Liver (tissue), 9 donors: ENCODE data around the gene FOXL2NB. TPM values are rescaled to one million over a fixed set of nuclear protein-coding genes. Genes with fewer than 3 reads are reported as not detected.

ENCODE experiments used
- DNase-seq: peaks from one replicate; pipeline ENCODE4 v3.0.0-alpha.2; 2017; ENCODE audit warnings: low spot score
- H3K27ac ChIP-seq, 2 donors: one replicate each; pipeline ENCODE4 v1.7.0; 2013; ENCODE audit warnings: inconsistent platforms in 2 of 2, low read length in 2 of 2, control low read depth in 1 of 2, low read depth in 1 of 2, mild to moderate bottlenecking in 1 of 2
- H3K27me3 ChIP-seq, 4 donors: one replicate each; pipeline versions ENCODE4 v1.6.1 to v1.7.0; 2013; ENCODE audit warnings: low read length in 3 of 4, inconsistent platforms in 1 of 4, mild to moderate bottlenecking in 1 of 4, moderate library complexity in 1 of 4; ENCODE audit not compliant: control insufficient read depth in 4 of 4, insufficient read depth in 4 of 4
- H3K36me3 ChIP-seq, 4 donors: one replicate each; pipeline versions ENCODE4 v1.6.1 to v1.7.0; 2013; ENCODE audit warnings: low read length in 3 of 4, mild to moderate bottlenecking in 3 of 4, low read depth in 1 of 4, moderate library complexity in 1 of 4; ENCODE audit not compliant: control insufficient read depth in 4 of 4, insufficient read depth in 3 of 4
- H3K4me1 ChIP-seq, 4 donors: one replicate each; pipeline versions ENCODE4 v1.6.1 to v1.7.0; 2013; ENCODE audit warnings: low read length in 3 of 4, mild to moderate bottlenecking in 3 of 4, moderate library complexity in 1 of 4; ENCODE audit not compliant: control insufficient read depth in 4 of 4, insufficient read depth in 4 of 4
- H3K4me3 ChIP-seq, 3 donors: one replicate each; pipeline versions ENCODE4 v1.6.1 to v1.7.0; 2013; ENCODE audit warnings: low read length in 3 of 3, control low read depth in 1 of 3, low read depth in 1 of 3, mild to moderate bottlenecking in 1 of 3
- H3K9ac ChIP-seq, 2 donors: one replicate each; pipeline ENCODE4 v1.7.0; 2013; ENCODE audit warnings: low read length in 2 of 2, mild to moderate bottlenecking in 2 of 2, moderate library complexity in 2 of 2, control low read depth in 1 of 2, low read depth in 1 of 2
- H3K9me3 ChIP-seq, 4 donors: one replicate each; pipeline versions ENCODE4 v1.6.1 to v1.7.0; 2013; ENCODE audit warnings: low read length in 3 of 4; ENCODE audit not compliant: control insufficient read depth in 4 of 4
- ATF3 ChIP-seq: IDR thresholded peaks from 2 replicates; pipeline ENCODE4 v1.6.1; 2016; ENCODE audit warnings: antibody characterized with exemption
- EGR1 ChIP-seq, 2 donors: IDR thresholded peaks; 2 replicates each; pipeline ENCODE4 v1.6.1; 2016 to 2018; ENCODE audit warnings: antibody characterized with exemption in 2 of 2, low read depth in 2 of 2
- FOXA1 ChIP-seq: IDR thresholded peaks from 2 replicates; pipeline ENCODE4 v1.6.1; 2016; ENCODE audit warnings: antibody characterized with exemption
- FOXA2 ChIP-seq: IDR thresholded peaks from 2 replicates; pipeline ENCODE4 v1.6.1; 2016; ENCODE audit warnings: antibody characterized with exemption
- GABPA ChIP-seq, 2 donors: IDR thresholded peaks in 1 of 2; conservative IDR thresholded peaks in 1 of 2; 2 replicates each; pipeline ENCODE4 v1.6.1; 2016; ENCODE audit warnings: antibody characterized with exemption in 2 of 2, mild to moderate bottlenecking in 1 of 2, moderate library complexity in 1 of 2
- HNF4A ChIP-seq, 2 donors: conservative IDR thresholded peaks; 2 replicates each; pipeline ENCODE4 v1.6.1; 2016; ENCODE audit warnings: antibody characterized with exemption in 2 of 2, mild to moderate bottlenecking in 2 of 2
- HNF4G ChIP-seq: IDR thresholded peaks from 2 replicates; pipeline ENCODE4 v1.6.1; 2016; ENCODE audit warnings: antibody characterized with exemption
- JUND ChIP-seq, 2 donors: IDR thresholded peaks; 2 replicates each; pipeline ENCODE4 v1.6.1; 2016; ENCODE audit warnings: antibody characterized with exemption in 2 of 2
- MAX ChIP-seq: IDR thresholded peaks from 2 replicates; pipeline ENCODE4 v1.6.1; 2016; ENCODE audit warnings: antibody characterized with exemption
- NR2F2 ChIP-seq: IDR thresholded peaks from 2 replicates; pipeline ENCODE4 v1.6.1; 2016; ENCODE audit warnings: antibody characterized with exemption
- RAD21 ChIP-seq, 2 donors: IDR thresholded peaks; 2 replicates each; pipeline ENCODE4 v1.6.1; 2016; ENCODE audit warnings: antibody characterized with exemption in 2 of 2, mild to moderate bottlenecking in 2 of 2
- REST ChIP-seq: IDR thresholded peaks from 2 replicates; pipeline ENCODE4 v1.6.1; 2016; ENCODE audit warnings: antibody characterized with exemption, mild to moderate bottlenecking
- RXRA ChIP-seq, 2 donors: IDR thresholded peaks; 2 replicates each; pipeline ENCODE4 v1.6.1; 2017 to 2018; ENCODE audit warnings: antibody characterized with exemption in 2 of 2, mild to moderate bottlenecking in 1 of 2
- SP1 ChIP-seq: IDR thresholded peaks from 2 replicates; pipeline ENCODE4 v1.6.1; 2018; ENCODE audit warnings: antibody characterized with exemption, mild to moderate bottlenecking
- TAF1 ChIP-seq: conservative IDR thresholded peaks from 2 replicates; pipeline ENCODE4 v1.6.1; 2016; ENCODE audit warnings: antibody characterized with exemption, mild to moderate bottlenecking
- YY1 ChIP-seq: IDR thresholded peaks from 2 replicates; pipeline ENCODE4 v1.6.1; 2016; ENCODE audit warnings: antibody characterized with exemption, mild to moderate bottlenecking
- ZBTB33 ChIP-seq: IDR thresholded peaks from 2 replicates; pipeline ENCODE4 v1.6.1; 2016; ENCODE audit warnings: antibody characterized with exemption
- WGBS: extraction: QIAGEN DNeasy Blood & Tissue Kit; methylation state at CpG from one replicate; pipeline ENCODE4 v1.1.7; 2013; 5-methylcytosine and 5-hydroxymethylcytosine counted together
- polyA plus RNA-seq, 2 donors: library from polyadenylated mRNA; stranded (reverse) in 1 of 2; unstranded in 1 of 2; fragments of 200-250 nt in 1 of 2; fragments of >200 nt in 1 of 2; fragmentation: Nextera tagmentation in 1 of 2; extraction: Ambion mirVana in 1 of 2; gene quantifications; one replicate each; pipeline versions ENCODE4 v1.2.1 to v1.2.3, GENCODE V29; 2013 to 2015
- total RNA-seq, 2 donors: library from RNA; depleted of rRNA; stranded (reverse); fragments of >200 nt; gene quantifications; one replicate each; pipeline ENCODE4 v1.2.3, GENCODE V29; 2014
- TF ChIP-seq, protein P1 (sequence below): fragments of 150-350 bp; IDR thresholded peaks from 2 replicates; pipeline ENCODE4 v1.5.1; 2017; ENCODE audit warnings: improper control_type of control experiment, low read depth, low read length; ENCODE audit not compliant: missing input control
- donor health status: healthy.
- donor health status: healthy.
- donor health status: healthy.
- donor health status: healthy.
- donor health status: healthy.

FOXL2NB gene
- total and polyA plus RNA-seq, 4 donors, result not detected

GRCh38 chr3:138914870-138915502 is 32.0 kb upstream of the FOXL2NB start:
- no peaks in the 10 kb centered on the region for H3K9me3 ChIP-seq
- no peaks in the 10 kb centered on the region for H3K36me3 ChIP-seq
- peak overlapping the region in 1 of 2 donors; percentile 6 for H3K9ac ChIP-seq
- H3K4me1 ChIP-seq, result peaks cover 1 to 11% (median 7%) of the 10 kb centered on the region in 4 donors
- H3K4me3 ChIP-seq, result peak overlapping the region; percentile 39 to 64 (median 52)
- 11% methylated on average over 19 of the region's 19 CpGs for WGBS
- peak overlapping the region; percentile 85 to 86 for H3K27ac ChIP-seq
- no peaks in the 10 kb centered on the region for H3K27me3 ChIP-seq
- no peak for DNase-seq
- TF ChIP-seq FOXA1, result peak; percentile 32
- no peak for TF ChIP-seq NR2F2
- peak; percentile 73 to 75 for TF ChIP-seq JUND (IDR thresholded peaks at IDR 0.05)
- TF ChIP-seq EGR1 (IDR thresholded peaks at IDR 0.05; ENCODE audit: low read depth in 2 of 2), result no peak
- TF ChIP-seq ATF3, result peak; percentile 69
- TF ChIP-seq GABPA (IDR thresholded peaks at IDR 0.05 in 1 of 2, conservative IDR thresholded peaks at IDR 0.05 in 1 of 2), result no peak
- no peak for TF ChIP-seq TAF1
- peak; percentile 47 to 51 for TF ChIP-seq RXRA (IDR thresholded peaks at IDR 0.05)
- no peak for TF ChIP-seq MAX
- TF ChIP-seq FOXA2, result no peak
- peak in 1 of 2 donors; percentile 23 for TF ChIP-seq RAD21 (IDR thresholded peaks at IDR 0.05)
- TF ChIP-seq REST, result no peak
- no peak for TF ChIP-seq ZBTB33
- TF ChIP-seq HNF4A (conservative IDR thresholded peaks at IDR 0.05), result no peak
- peak; percentile 79 for TF ChIP-seq SP1
- no peak for TF ChIP-seq HNF4G
- peak; percentile 45 for TF ChIP-seq YY1
- TF ChIP-seq, protein P1, sequence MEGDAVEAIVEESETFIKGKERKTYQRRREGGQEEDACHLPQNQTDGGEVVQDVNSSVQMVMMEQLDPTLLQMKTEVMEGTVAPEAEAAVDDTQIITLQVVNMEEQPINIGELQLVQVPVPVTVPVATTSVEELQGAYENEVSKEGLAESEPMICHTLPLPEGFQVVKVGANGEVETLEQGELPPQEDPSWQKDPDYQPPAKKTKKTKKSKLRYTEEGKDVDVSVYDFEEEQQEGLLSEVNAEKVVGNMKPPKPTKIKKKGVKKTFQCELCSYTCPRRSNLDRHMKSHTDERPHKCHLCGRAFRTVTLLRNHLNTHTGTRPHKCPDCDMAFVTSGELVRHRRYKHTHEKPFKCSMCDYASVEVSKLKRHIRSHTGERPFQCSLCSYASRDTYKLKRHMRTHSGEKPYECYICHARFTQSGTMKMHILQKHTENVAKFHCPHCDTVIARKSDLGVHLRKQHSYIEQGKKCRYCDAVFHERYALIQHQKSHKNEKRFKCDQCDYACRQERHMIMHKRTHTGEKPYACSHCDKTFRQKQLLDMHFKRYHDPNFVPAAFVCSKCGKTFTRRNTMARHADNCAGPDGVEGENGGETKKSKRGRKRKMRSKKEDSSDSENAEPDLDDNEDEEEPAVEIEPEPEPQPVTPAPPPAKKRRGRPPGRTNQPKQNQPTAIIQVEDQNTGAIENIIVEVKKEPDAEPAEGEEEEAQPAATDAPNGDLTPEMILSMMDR, result no peak
